Activated T-cell treated with anti-CD3 and anti-CD28 coated beads, Interleukin-2, amount 50 U/mL, for 72 hours (primary cell): ENCODE data around the gene NUDT16L1. TPM values are rescaled to one million over a fixed set of nuclear protein-coding genes. Genes with fewer than 3 reads are reported as not detected.
"Not testable (repeated sequence)": the region's sequence is repeated elsewhere in the genome, so short reads cannot be mapped to it uniquely, and the experiment has no call there.

Source experiments
- ATAC-seq, 2 donors: fragments of 150-1000 bp; cut with Tn5 transposase; replicated peaks in 1 of 2; 2 replicates each; pipeline ENCODE4 v1.10.0; 2021; ENCODE audit warnings: moderate library complexity in 2 of 2, mild to moderate bottlenecking in 1 of 2
- DNase-seq, 2 donors: peaks; one replicate each; pipeline ENCODE4 v3.0.0; 2021 to 2022; ENCODE audit warnings: mixed read lengths in 1 of 2
- H3K27ac Mint-ChIP-seq: one replicate; pipeline ENCODE4 v1.8.0; 2022; ENCODE audit warnings: mild to moderate bottlenecking, moderate library complexity, mixed read lengths
- H3K27me3 Mint-ChIP-seq: one replicate; pipeline ENCODE4 v1.8.0; 2022; ENCODE audit warnings: low read depth, mixed read lengths
- H3K36me3 Mint-ChIP-seq, 2 donors: one replicate each; pipeline ENCODE4 v1.8.0; 2022; ENCODE audit warnings: mixed read lengths in 2 of 2, mild to moderate bottlenecking in 1 of 2; ENCODE audit not compliant: insufficient read depth in 2 of 2
- H3K4me1 Mint-ChIP-seq: one replicate; pipeline ENCODE4 v1.8.0; 2022; ENCODE audit warnings: low read depth, mixed read lengths
- H3K4me3 Mint-ChIP-seq, 2 donors: one replicate each; pipeline ENCODE4 v1.8.0; 2022; ENCODE audit warnings: mild to moderate bottlenecking in 2 of 2, mixed read lengths in 2 of 2, moderate library complexity in 2 of 2
- H3K9me3 Mint-ChIP-seq, 2 donors: one replicate each; pipeline ENCODE4 v1.8.0; 2022; ENCODE audit warnings: mixed read lengths in 2 of 2
- total RNA-seq, 2 donors: library from RNA; stranded (reverse); gene quantifications; one replicate each; pipeline ENCODE4 v1.2.3, GENCODE V29; 2022

NUDT16L1 gene
- total RNA-seq, 2 donors from 2014 or later, result 22.8 to 28.0 TPM

GRCh38 chr16:4734730-4735535 is 41.6 kb downstream of the NUDT16L1 start:
- no peaks in the 10 kb centered on the region for H3K9me3 Mint-ChIP-seq
- H3K36me3 Mint-ChIP-seq, result peaks cover 0 to 3% of the 10 kb centered on the region in 2 donors
- peak overlapping the region; percentile 23 for H3K27ac Mint-ChIP-seq
- no peaks in the 10 kb centered on the region for H3K27me3 Mint-ChIP-seq
- peaks cover 25% of the 10 kb centered on the region for H3K4me1 Mint-ChIP-seq
- ATAC-seq (peak; percentile 81 to 83), DNase-seq (peak; percentile 95 to 96)
- H3K4me3 Mint-ChIP-seq, result peak overlapping the region; percentile 87 to 97

GRCh38 chr16:4736546-4736945 is 43.2 kb downstream of the NUDT16L1 start:
- no peak overlapping the region for H3K4me3 Mint-ChIP-seq
- DNase-seq (no peak), ATAC-seq (no peak)
- no peaks in the 10 kb centered on the region for H3K27me3 Mint-ChIP-seq
- peaks cover 25% of the 10 kb centered on the region for H3K4me1 Mint-ChIP-seq
- no peaks in the 10 kb centered on the region for H3K9me3 Mint-ChIP-seq
- H3K27ac Mint-ChIP-seq, result no peak overlapping the region
- no peaks in the 10 kb centered on the region for H3K36me3 Mint-ChIP-seq

- ATAC-seq, result no peak
- no peak for DNase-seq
- Mint-ChIP-seq H3K4me3 (no peak overlapping the region), H3K27me3 (no peaks in the 10 kb centered on the region), H3K9me3 (no peaks in the 10 kb centered on the region), H3K4me1 (peaks cover 20% of the 10 kb centered on the region), H3K36me3 (no peaks in the 10 kb centered on the region), H3K27ac (no peak overlapping the region)
Measured at GRCh38 chr16:4737545-4737944, 44.2 kb downstream of the NUDT16L1 start.

- not testable (repeated sequence) for H3K36me3 Mint-ChIP-seq, H3K4me3 Mint-ChIP-seq, ATAC-seq, H3K27me3 Mint-ChIP-seq, DNase-seq, H3K27ac Mint-ChIP-seq, H3K9me3 Mint-ChIP-seq
- H3K4me1 Mint-ChIP-seq, result peaks cover 16% of the 10 kb centered on the region
Measured at GRCh38 chr16:4738370-4738769, 45.0 kb downstream of the NUDT16L1 start.

- H3K4me1 Mint-ChIP-seq, result peaks cover 20% of the 10 kb centered on the region
- DNase-seq, result no peak
- H3K4me3 Mint-ChIP-seq, result peak overlapping the region; percentile 61 to 71
- H3K9me3 Mint-ChIP-seq, result no peaks in the 10 kb centered on the region
- H3K27me3 Mint-ChIP-seq, result no peaks in the 10 kb centered on the region
- peak overlapping the region; percentile 23 for H3K27ac Mint-ChIP-seq
- ATAC-seq, result peak in 1 of 2 donors; percentile 26
- peaks cover 0 to 1% of the 10 kb centered on the region in 2 donors for H3K36me3 Mint-ChIP-seq
Measured at GRCh38 chr16:4743226-4743878, 50.0 kb downstream of the NUDT16L1 start.

- peaks cover 30% of the 10 kb centered on the region for H3K4me1 Mint-ChIP-seq
- H3K27me3 Mint-ChIP-seq, result no peaks in the 10 kb centered on the region
- no peak for ATAC-seq
- no peak overlapping the region for H3K4me3 Mint-ChIP-seq
- no peak for DNase-seq
- no peaks in the 10 kb centered on the region for H3K9me3 Mint-ChIP-seq
- H3K27ac Mint-ChIP-seq, result no peak overlapping the region
- peaks cover 0 to 1% of the 10 kb centered on the region in 2 donors for H3K36me3 Mint-ChIP-seq
Measured at GRCh38 chr16:4744555-4745273, 51.4 kb downstream of the NUDT16L1 start.

- no peak overlapping the region for H3K4me3 Mint-ChIP-seq
- no peak for DNase-seq
- no peaks in the 10 kb centered on the region for H3K9me3 Mint-ChIP-seq
- no peak for ATAC-seq
- H3K36me3 Mint-ChIP-seq, result peaks cover 0 to 1% of the 10 kb centered on the region in 2 donors
- H3K27me3 Mint-ChIP-seq, result no peaks in the 10 kb centered on the region
- H3K27ac Mint-ChIP-seq, result no peak overlapping the region
- H3K4me1 Mint-ChIP-seq, result peaks cover 30% of the 10 kb centered on the region
Measured at GRCh38 chr16:4745274-4745569, 51.9 kb downstream of the NUDT16L1 start.

Other genes with a start within 250 kb of the NUDT16L1 start
- gene NMRAL1, start 218.9 kb upstream of the NUDT16L1 start, total RNA-seq, result 10 to 100 TPM; 32.5 to 33.0 TPM
- gene HMOX2, start 217.2 kb upstream of the NUDT16L1 start, total RNA-seq, result 10 to 100 TPM; 50.3 to 50.9 TPM
- gene CDIP1, start 154.8 kb upstream of the NUDT16L1 start, total RNA-seq, result 10 to 100 TPM; 45.4 to 53.1 TPM
- gene C16orf96, start 137.2 kb upstream of the NUDT16L1 start, total RNA-seq, result under 1 TPM; 0.51 to 0.55 TPM
- 10 to 100 TPM; 17.2 to 18.4 TPM for gene UBALD1, start 78.7 kb upstream of the NUDT16L1 start, total RNA-seq
- gene MGRN1, start 68.7 kb upstream of the NUDT16L1 start, total RNA-seq, result 100 to 1,000 TPM; 107 to 116 TPM
- 10 to 100 TPM; 18.0 to 20.6 TPM for gene ANKS3, start 40.7 kb downstream of the NUDT16L1 start, total RNA-seq
- gene DNAAF8, start 41.0 kb downstream of the NUDT16L1 start, total RNA-seq, result under 1 TPM in 1 of 2 donors, not detected in 1; 0.48 TPM
- 10 to 100 TPM; 14.1 TPM for gene ZNF500, start 73.6 kb downstream of the NUDT16L1 start, total RNA-seq
- gene SEPTIN12, start 94.8 kb downstream of the NUDT16L1 start, total RNA-seq, result not detected
- gene SMIM22, start 101.8 kb downstream of the NUDT16L1 start, total RNA-seq, result not detected
- gene ROGDI, start 109.1 kb downstream of the NUDT16L1 start, total RNA-seq, result 1 to 10 TPM; 3.7 to 7.4 TPM
- 10 to 100 TPM; 54.9 to 63.6 TPM for gene GLYR1, start 153.7 kb downstream of the NUDT16L1 start, total RNA-seq
- gene UBN1, start 153.9 kb downstream of the NUDT16L1 start, total RNA-seq, result 10 to 100 TPM; 32.0 to 36.0 TPM
- under 1 TPM; 0.09 to 0.22 TPM for gene PPL, start 243.6 kb downstream of the NUDT16L1 start, total RNA-seq